Measurements from ENCODE around the gene HDAC7.

HDAC7 gene

DNA sequence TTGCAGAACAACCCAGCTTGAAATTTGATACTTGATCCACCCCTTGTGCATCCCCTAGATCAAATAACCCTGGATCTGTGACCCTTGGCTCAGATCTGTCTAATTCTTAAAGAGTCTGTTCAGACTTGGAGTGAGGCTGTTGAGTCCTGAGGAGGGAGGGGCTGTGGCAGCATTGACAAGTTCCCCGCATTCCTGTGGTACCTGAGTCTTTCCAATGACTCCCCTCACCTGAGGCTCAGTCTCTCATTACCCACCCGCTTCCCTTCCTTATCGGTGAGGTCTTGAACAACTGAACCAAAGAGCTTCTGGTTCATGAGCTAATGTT is 16.1 kb upstream of the HDAC7 start:
- no peak overlapping the region for H3K4me3 ChIP-seq (ENCODE audit: low read length)
- DNase-seq (ENCODE audit: low read depth) = no peak
- TF ChIP-seq, protein P1, sequence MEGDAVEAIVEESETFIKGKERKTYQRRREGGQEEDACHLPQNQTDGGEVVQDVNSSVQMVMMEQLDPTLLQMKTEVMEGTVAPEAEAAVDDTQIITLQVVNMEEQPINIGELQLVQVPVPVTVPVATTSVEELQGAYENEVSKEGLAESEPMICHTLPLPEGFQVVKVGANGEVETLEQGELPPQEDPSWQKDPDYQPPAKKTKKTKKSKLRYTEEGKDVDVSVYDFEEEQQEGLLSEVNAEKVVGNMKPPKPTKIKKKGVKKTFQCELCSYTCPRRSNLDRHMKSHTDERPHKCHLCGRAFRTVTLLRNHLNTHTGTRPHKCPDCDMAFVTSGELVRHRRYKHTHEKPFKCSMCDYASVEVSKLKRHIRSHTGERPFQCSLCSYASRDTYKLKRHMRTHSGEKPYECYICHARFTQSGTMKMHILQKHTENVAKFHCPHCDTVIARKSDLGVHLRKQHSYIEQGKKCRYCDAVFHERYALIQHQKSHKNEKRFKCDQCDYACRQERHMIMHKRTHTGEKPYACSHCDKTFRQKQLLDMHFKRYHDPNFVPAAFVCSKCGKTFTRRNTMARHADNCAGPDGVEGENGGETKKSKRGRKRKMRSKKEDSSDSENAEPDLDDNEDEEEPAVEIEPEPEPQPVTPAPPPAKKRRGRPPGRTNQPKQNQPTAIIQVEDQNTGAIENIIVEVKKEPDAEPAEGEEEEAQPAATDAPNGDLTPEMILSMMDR (conservative IDR thresholded peaks at IDR 0.05; ENCODE audit: low read length) = no peak

DNA sequence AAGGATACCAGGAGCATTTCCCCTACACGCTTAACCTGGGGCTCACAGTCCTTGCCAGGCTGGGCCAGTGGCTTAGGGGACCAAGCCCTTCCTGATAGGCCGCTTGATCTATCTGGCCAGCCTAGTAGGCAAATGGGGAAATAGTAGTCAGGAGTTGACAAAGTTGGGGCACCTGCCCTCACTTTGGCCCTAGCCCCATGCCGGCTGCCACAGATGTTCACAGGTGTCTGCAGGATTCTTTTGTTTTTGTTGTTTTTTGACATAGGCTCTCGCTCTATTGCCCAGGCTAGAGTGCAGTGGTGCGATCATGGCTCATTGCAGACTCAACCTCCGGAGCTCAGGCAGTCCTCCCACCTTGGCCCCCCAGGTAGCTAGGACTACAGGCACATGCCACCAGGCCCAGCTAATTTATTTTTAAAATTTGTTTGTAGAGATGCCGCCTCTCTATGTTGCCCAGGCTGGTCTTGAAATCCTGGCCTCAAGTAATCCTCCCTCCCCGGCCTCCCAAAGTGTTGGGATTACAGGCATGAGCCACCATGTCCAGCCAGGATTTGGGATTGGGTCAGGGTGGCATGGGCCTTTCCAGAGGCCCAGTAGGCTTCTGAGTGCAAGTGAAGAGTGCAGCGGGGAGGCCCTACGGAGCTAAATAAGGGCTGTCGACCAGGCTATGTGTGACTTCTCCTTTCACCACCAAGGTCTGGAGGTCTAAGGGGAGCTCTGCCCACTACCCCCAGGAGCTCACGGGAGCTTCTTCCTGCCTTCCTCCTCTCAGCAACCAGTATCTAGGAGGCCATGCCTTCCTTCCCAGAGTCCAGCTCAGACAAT is 15.5 kb upstream of the HDAC7 start:
- TF ChIP-seq, protein P1 (conservative IDR thresholded peaks at IDR 0.05; ENCODE audit: low read length) = no peak
- no peak overlapping the region for H3K4me3 ChIP-seq (ENCODE audit: low read length)
- DNase-seq (ENCODE audit: low read depth) = no peak

DNA sequence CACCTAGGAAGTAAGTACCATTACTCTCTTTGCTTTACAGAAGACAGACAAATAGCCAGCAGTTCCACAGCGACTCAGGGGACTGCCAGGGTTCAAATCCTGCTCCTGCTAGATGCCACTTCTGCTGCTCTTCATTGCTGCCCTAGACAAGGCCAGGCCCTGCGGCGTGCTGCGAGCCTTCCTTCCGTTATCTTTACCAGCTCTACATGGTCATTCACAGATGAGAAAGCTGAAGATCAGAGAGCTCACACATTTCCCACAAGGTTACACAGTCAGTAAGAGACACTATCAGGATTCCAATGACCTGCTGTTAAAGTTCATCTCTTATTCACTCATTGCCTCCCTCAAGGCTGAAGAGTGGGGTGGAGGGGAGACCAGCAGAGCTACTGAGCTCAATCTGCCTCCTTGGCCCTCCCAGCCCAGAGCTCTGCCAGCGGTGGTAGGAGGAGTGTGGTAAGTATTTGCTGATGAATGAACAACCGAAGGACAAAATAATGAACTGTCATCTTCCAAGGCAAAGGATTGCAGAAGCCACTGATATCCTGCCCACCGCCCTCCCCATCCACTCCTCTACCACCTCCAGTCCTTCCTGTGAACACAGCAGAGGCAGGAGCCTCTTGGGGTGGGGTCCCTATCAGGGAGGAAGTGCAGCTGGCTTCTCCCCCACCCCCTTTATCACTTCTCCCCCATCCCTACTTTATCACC is 14.6 kb upstream of the HDAC7 start:
- TF ChIP-seq, protein P1 (conservative IDR thresholded peaks at IDR 0.05; ENCODE audit: low read length) = no peak
- H3K4me3 ChIP-seq (ENCODE audit: low read length) = no peak overlapping the region
- no peak for DNase-seq (ENCODE audit: low read depth)

DNA sequence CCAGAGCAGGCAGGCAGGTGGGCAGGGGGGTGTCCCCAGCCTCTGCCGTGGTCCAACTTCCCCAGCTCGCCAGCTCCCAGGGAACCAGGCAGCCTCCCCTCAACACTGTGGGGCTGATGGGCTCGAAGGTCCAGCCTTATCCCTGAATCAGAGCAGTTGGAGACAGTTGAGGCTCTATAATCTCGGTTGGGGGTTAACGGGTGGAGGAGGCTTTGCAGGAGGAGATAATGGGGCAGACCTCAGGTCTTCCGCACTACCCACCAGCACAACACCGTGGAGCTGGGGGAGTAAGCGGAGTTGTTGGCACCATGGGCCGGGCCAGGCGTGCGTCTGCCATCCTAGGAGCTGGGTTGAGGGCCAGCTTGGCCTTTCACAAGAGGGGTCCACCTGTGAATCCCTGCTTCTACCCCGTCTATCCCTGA is 13.9 kb upstream of the HDAC7 start:
- TF ChIP-seq, protein P1 (conservative IDR thresholded peaks at IDR 0.05; ENCODE audit: low read length) = no peak
- H3K4me3 ChIP-seq (ENCODE audit: low read length) = no peak overlapping the region
- DNase-seq (ENCODE audit: low read depth) = no peak

DNA sequence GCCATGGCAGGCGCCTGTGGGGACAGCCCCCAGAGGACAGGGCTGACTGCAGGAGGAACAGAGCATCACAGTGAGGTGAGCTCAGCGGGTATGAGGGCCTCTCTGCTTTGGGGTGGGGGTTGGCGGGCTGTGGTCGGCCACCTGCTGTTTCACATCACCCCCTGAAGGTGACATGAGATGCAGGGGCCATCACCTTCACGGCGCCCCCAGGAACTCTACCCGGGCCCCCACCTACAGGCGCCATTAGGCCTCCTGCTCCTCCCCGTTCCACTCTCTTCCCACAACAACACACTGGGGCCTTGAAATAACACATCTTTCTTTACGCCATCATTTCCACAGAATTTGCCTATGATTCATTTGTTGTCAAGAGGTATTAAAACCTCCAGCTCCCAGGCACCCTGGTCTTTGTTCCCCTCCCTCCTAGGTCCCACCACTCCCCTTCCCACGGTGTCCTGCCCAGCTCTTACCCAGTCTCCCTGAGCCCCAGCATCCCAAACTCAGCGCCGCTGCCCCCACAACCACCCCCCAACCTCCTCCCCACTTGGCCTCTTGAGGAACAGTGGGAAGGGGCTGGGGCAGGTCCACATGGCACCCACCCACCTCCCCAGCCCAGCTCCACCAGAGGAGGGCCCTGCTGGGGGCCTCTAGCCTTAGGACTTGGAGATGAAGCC is 12.7 kb upstream of the HDAC7 start:
- TF ChIP-seq, protein P1 (conservative IDR thresholded peaks at IDR 0.05; ENCODE audit: low read length) = no peak
- no peak overlapping the region for H3K4me3 ChIP-seq (ENCODE audit: low read length)
- DNase-seq (ENCODE audit: low read depth) = no peak

DNA sequence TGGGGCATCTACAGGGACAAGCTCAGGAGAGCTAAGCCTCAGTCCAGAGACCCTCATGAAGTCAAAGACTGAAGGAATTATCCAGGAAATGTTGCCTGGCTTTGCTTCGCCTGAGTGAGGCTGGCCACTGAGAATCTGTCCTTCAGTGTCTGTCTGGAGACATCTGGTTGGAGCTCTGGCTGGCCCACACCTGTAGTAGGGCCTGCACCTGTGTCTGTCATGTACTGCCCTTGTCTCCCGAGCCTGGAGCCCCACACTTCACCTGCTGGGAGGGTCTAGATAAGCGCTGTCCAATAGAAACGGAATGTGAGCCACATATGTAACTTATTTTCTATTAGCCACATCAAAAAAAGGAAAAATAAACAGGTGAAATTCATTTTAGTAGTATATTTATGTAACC is 9.9 kb upstream of the HDAC7 start:
- H3K4me3 ChIP-seq (ENCODE audit: low read length) = no peak overlapping the region
- TF ChIP-seq, protein P1 (conservative IDR thresholded peaks at IDR 0.05; ENCODE audit: low read length) = no peak
- no peak for DNase-seq (ENCODE audit: low read depth)
